Large intestine (tissue), 3 donors: ENCODE results near the gene FURIN. TPM values are rescaled to one million over a fixed set of nuclear protein-coding genes. Genes with fewer than 3 reads are reported as not detected.
A peak's percentile ranks its signal among the peaks of the same experiment; 100 is the strongest.

Experiments
- DNase-seq, 2 donors: peaks; one replicate each; pipeline versions ENCODE4 v3.0.0 to v3.0.0-alpha.2; 2013
- H3K27ac ChIP-seq: one replicate; pipeline ENCODE4 v1.5.1; 2013; ENCODE audit warnings: low read length
- H3K27me3 ChIP-seq: 2 replicates; pipeline ENCODE4 v1.6.1; 2013; ENCODE audit warnings: low read length; ENCODE audit not compliant: control insufficient read depth, insufficient read depth
- H3K36me3 ChIP-seq: 2 replicates; pipeline ENCODE4 v1.6.1; 2013; ENCODE audit warnings: low read length; ENCODE audit not compliant: control insufficient read depth, insufficient read depth
- H3K4me1 ChIP-seq: one replicate; pipeline ENCODE4 v1.6.1; 2013; ENCODE audit warnings: low read length; ENCODE audit not compliant: control insufficient read depth, insufficient read depth
- H3K4me3 ChIP-seq: one replicate; pipeline ENCODE4 v1.5.1; 2013; ENCODE audit warnings: low read length
- H3K9me3 ChIP-seq: one replicate; pipeline ENCODE4 v1.6.1; 2013; ENCODE audit warnings: mild to moderate bottlenecking, low read depth, low read length, moderate library complexity; ENCODE audit not compliant: control insufficient read depth
- WGBS: methylation state at CpG from one replicate; pipeline ENCODE4 v1.1.5; 2013; ENCODE audit warnings: low lambda C conversion rate; ENCODE audit not compliant: insufficient coverage; 5-methylcytosine and 5-hydroxymethylcytosine counted together
- polyA plus RNA-seq: library from polyadenylated mRNA; unstranded; fragments of 120-200 nt; gene quantifications from one replicate; pipeline ENCODE4 v1.2.1, GENCODE V29; 2013

The FURIN gene
- polyA plus RNA-seq, 1 donor: 91.6 TPM

- peak; percentile 73 to 93 for DNase-seq
- Histone ChIP-seq H3K4me3 (peak overlapping the region; percentile 62), H3K27ac (peak overlapping the region; percentile 88), H3K36me3 (peaks cover 26% of the 10 kb centered on the region), H3K9me3 (no peaks in the 10 kb centered on the region), H3K4me1 (peaks cover 7% of the 10 kb centered on the region), H3K27me3 (no peaks in the 10 kb centered on the region)
- 0% methylated on average over 1 of the region's 71 CpGs for WGBS
Observed at GRCh38 chr15:90902040-90902839, 33.9 kb downstream of the FURIN start.

DNA sequence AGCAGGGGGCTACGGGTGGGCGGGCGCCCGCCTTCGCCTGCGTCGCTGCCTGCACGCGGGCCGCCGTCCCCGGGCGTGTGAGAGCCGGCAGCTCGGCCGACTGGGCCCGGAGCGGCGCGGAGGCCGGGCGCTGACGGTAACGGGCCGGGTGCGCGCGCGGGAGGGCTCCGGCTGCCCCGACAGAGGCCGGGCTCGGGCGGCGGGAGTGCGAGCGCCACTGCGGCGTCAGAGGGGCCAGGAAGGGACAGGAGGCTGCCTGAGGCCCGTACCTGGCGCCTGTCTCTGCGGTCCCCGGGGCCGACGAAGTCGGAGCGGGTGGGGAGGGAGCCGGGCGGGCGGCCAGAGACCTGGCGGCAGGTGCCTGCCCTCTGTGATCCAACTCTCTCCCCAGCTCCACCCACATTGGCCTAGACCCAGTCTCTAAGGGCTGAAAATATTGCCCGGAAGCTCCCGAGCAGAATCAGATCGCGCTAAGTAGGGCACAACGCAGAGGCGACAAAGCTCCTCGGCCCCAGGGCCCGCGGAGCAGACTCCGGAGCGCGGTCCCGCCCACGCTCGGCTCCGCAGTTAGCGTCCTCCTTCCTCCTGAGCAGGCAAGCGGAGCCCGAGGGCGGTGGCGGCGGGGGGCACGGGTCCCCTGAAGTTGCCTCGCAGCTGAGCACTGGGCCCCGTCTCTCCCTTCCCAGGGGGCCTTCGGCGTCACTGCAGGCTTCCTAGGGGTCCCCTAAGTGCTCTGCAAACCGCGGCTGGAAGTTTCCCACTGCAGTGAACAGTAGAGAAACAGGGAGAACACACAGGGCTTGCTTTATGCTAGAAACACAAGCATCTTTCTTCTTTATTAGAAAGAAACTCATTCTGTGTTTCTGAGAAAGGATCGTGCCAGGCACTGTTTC is 34.7 kb downstream of the FURIN start, which contains the start of gene MAN2A2:
TSS of gene MAN2A2 (plus strand) at position 463 of the 893 bp plus-strand sequence. CDS start 906 bp downstream, outside the sequence.
- peak; percentile 60 to 82 for DNase-seq
- no CpG with 5 or more reads among the region's 81 CpGs for WGBS

DNA sequence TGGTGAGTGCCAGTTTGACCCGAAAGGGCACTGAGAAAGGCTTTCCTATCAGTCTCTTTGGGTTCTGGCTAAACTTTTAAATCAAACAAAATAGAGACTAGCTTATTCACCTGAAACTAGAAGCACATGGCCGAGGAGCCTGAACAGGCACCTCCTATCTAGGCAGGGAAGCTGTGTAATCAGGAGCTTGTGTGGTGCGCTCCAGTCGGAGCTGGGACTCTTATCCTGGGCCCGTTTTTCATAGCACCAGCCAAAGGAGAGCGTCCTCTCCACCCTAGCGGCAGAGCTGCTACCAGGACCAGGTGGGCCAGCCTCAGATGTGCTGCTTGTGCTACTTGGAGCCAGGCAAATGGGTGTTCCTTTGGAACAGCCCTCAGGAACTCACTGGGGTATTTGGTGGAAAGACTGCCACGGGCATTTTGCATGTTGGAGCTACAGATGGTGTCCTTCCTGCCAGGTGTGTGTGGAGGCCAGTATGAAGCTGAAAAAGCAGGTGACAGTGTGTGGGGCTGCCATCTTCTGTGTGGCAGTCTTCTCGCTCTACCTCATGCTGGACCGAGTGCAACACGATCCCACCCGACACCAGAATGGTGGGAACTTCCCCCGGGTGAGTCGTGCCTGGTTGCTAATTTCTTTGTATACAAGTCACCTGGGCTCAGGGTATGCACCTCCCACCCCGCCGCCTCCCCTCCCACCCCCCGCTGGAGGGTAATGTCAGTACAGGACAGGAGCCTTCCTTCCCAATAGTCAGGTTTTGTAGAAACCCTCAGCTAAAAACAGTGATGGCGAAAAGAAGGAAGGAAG is 35.5 kb downstream of the FURIN start:
- peak overlapping the region; percentile 90 for H3K27ac ChIP-seq
- WGBS: no CpG with 5 or more reads among the region's 18 CpGs
- H3K9me3 ChIP-seq: no peaks in the 10 kb centered on the region
- peak overlapping the region; percentile 80 for H3K4me3 ChIP-seq
- peaks cover 39% of the 10 kb centered on the region for H3K36me3 ChIP-seq
- H3K4me1 ChIP-seq: peaks cover 7% of the 10 kb centered on the region
- DNase-seq: peak in 1 of 2 donors; percentile 53
- H3K27me3 ChIP-seq: no peaks in the 10 kb centered on the region

More for the DNA sequence above, 34.7 kb downstream of the FURIN start, which contains the start of gene MAN2A2:
- peaks cover 7% of the 10 kb centered on the region for H3K4me1 ChIP-seq
- peaks cover 34% of the 10 kb centered on the region for H3K36me3 ChIP-seq
- H3K9me3 ChIP-seq: no peaks in the 10 kb centered on the region
- peak within 1 kb of the TSS; percentile 90 for H3K27ac ChIP-seq
- H3K27me3 ChIP-seq: no peaks in the 10 kb centered on the region
- H3K4me3 ChIP-seq: peak within 1 kb of the TSS; percentile 80

GRCh38 chr15:90904746-90905145 is 36.4 kb downstream of the FURIN start:
- DNase-seq: no peak
- no CpG with 5 or more reads among the region's 9 CpGs for WGBS
- peaks cover 7% of the 10 kb centered on the region for H3K4me1 ChIP-seq
- H3K27me3 ChIP-seq: no peaks in the 10 kb centered on the region
- H3K27ac ChIP-seq: no peak overlapping the region
- peaks cover 45% of the 10 kb centered on the region for H3K36me3 ChIP-seq
- no peaks in the 10 kb centered on the region for H3K9me3 ChIP-seq
- H3K4me3 ChIP-seq: no peak overlapping the region

DNA sequence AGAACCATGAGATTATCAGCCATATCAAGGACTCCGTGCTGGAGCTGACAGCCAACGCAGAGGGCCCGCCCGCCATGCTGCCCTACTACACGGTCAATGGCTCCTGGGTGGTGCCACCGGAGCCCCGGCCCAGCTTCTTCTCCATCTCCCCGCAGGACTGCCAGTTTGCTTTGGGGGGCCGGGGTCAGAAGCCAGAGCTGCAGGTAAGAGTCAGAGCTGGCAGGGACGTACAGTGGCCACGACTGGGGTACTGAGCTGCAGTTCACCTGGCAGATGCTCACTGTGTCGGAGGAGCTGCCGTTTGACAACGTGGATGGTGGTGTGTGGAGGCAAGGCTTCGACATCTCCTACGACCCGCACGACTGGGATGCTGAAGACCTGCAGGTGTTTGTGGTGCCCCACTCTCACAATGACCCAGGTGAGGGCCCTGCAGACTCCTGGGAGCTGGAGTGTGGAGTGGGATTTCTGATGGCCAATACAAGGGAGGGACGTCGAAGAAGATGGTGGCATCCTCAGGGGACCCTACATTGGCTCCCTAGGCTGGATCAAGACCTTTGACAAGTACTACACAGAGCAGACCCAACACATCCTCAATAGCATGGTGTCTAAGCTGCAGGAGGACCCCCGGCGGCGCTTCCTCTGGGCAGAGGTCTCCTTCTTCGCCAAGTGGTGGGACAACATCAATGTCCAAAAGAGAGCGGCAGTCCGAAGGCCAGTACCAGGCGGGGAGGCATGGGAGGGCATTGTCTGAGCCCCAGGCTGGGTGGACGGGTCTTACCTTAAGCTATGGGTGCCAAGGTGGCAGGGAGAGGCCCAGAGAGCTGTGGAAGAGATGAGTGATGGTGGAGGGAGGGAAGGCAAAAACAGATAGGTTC is 37.2 kb downstream of the FURIN start:
- Histone ChIP-seq H3K27me3 (no peaks in the 10 kb centered on the region), H3K4me1 (peaks cover 7% of the 10 kb centered on the region), H3K9me3 (no peaks in the 10 kb centered on the region), H3K4me3 (no peak overlapping the region), H3K27ac (no peak overlapping the region), H3K36me3 (peaks cover 53% of the 10 kb centered on the region)
- WGBS: no CpG with 5 or more reads among the region's 28 CpGs
- no peak for DNase-seq

- WGBS: no CpG with 5 or more reads among the region's 11 CpGs
- Histone ChIP-seq H3K27ac (no peak overlapping the region), H3K4me3 (no peak overlapping the region), H3K9me3 (no peaks in the 10 kb centered on the region), H3K4me1 (peaks cover 7% of the 10 kb centered on the region), H3K36me3 (peaks cover 60% of the 10 kb centered on the region), H3K27me3 (no peaks in the 10 kb centered on the region)
- DNase-seq: no peak
Observed at GRCh38 chr15:90906181-90906849, 37.9 kb downstream of the FURIN start.

DNA sequence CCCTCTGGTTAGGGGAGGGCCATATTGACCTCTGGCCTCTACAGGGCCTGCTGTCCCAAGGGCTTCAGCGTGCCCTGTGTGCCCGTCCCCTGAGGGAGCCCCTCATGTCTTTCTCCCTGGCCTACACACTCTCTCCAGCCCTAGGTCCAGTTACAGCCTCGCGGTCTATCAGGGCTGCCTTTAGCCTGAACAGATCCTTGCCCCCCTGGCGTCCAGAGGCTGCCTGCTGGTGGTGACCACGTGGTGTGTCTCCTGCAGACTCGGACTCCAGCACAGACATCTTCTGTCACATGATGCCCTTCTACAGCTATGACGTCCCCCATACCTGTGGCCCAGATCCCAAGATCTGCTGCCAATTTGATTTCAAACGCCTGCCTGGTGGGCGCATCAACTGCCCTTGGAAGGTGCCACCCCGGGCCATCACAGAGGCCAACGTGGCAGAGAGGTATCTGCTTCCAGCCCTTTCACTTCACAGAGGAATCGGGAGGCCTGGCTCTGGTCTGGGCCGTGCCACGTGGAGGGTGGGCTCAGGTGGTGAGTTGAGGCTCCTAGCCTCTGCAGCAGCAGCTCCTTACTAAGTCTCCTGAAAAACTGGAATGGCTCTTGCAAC is 38.8 kb downstream of the FURIN start:
- no peak overlapping the region for H3K4me3 ChIP-seq
- no CpG with 5 or more reads among the region's 15 CpGs for WGBS
- H3K27me3 ChIP-seq: no peaks in the 10 kb centered on the region
- H3K4me1 ChIP-seq: peaks cover 7% of the 10 kb centered on the region
- DNase-seq: no peak
- no peak overlapping the region for H3K27ac ChIP-seq
- peaks cover 69% of the 10 kb centered on the region for H3K36me3 ChIP-seq
- H3K9me3 ChIP-seq: no peaks in the 10 kb centered on the region

- Histone ChIP-seq H3K4me3 (no peak overlapping the region), H3K36me3 (peaks cover 77% of the 10 kb centered on the region), H3K27ac (no peak overlapping the region), H3K9me3 (no peaks in the 10 kb centered on the region), H3K27me3 (no peaks in the 10 kb centered on the region), H3K4me1 (peaks cover 7% of the 10 kb centered on the region)
- no peak for DNase-seq
- no CpG with 5 or more reads among the region's 9 CpGs for WGBS
Observed at GRCh38 chr15:90907838-90908507, 39.6 kb downstream of the FURIN start.
